ENCODE data around the gene CDH2.

The CDH2 gene

DNA sequence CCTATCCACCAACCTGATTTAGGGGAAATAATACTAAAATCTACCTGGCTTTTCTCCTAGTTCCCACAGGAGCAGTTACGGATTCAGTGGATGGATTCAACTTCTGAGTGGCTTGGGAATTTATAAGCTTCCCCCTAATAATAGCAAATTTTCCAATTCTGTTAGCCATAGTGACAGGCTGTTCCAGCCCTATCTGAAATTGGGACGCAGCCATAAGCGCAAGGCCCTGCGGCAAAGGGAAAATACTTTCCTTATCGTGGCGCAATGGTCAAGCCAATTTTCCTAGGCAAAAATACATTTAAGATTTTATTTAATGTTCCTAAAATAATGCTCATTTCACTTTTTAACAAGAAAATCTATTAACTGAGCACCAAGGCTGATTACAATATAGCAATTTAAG is 49.7 kb downstream of the CDH2 start:
- DNase-seq (ENCODE audit: low read depth) = no peak

DNA sequence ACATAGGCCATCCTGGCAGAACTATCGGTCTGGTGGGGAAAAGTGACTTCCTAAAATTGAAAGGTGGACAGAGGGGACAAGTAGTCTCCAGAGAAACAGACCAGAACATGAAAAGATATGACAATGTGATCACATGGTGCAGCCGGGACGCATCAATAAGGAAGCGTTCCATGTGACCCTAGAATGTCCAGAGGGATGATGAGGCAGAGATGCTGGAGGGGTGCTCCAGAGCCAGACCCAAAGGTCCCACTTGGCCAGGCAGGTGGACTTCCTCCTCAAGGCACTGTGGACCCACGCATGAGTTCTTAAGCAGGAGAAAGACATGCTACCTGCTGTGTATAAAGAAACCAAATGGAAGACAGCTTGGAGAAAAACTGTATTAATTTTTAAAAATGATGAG is 50.2 kb downstream of the CDH2 start:
- DNase-seq (ENCODE audit: low read depth) = no peak

DNA sequence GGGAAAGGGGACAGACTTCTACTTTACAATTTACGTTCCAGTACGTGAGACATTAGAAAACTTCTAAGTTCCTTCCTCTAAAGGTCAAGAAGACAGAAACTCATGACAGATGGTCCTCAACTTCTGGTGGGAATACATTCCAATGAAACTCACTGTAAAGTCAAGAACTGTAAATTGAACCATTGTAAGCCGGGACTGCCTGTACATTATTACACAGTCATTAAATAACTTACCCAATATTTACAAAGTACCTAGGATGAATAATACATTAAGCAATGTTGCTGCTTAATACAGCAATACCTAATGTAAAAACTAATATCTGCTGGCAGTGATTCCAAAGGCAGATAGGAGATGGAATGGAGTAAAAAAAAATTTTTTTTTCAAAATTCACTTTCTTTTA is 51.9 kb downstream of the CDH2 start:
- no peak for DNase-seq (ENCODE audit: low read depth)

DNA sequence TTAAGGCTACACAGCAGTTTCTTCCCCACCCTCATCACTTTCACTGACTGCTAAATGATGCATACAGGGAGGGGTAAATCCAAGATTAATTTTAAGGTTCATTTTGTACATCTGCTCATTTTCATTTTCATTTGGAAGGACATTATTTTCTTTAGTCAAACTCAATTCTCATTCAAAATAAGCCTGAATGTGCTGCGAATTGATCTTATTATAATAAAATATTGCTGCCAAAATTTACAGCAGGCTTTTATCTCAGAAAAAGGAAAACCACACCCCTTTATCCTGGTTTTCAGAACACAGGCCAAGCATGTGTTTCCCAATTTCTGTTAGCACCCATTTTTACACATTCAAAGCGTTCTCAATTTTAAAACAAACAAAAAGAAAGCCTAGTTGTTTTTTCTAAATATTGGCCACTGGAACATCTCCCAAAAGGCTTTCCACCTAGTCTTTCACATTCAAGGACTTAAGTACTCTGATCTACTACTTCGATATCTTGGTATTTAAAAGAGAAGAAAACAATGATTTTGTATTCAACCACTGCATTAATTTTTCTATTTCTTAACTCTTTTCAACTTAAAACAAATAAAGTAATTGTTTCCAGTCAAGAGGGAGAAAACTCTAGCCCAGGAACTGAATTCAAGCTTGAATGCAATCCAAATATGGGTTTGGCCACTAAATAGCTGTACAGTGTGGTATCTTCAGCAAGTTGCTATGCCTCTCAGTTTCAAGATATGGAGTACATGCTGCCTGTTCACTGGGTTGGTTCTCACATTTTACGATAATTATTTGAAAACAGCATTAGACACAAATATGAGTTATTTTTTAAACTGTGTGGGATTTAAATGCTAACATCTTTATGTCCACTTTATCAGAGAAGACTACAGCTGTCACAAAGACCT is 52.5 kb downstream of the CDH2 start:
- DNase-seq (ENCODE audit: low read depth) = no peak

DNA sequence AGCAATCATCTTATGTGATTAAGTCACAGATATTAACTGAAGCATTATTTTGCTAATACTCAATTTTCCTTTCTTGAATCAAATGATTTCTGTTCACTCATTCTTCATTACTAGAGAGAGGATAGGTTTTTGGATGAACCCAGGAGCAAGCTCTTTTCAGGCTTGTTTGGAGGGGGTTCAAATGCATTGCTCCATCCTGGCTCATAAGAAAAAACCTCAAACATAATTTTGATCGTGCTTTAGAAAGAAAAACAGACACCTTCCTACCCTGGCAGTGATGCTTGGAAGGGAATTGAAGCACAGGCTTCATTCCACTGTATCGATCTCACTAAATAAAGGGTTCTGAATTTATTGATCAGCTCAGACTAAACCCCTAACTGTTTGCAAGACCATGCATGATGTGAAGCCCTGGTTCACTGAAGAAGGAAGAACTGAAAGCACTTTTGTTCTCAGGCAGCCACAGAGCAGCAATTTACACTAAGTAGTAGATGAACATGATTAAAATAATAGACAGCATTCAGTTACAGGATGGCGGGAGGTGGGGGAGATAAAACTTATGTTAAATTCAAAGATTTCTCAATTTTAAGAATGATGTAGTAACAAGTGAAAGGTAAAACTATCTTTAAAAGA is 53.4 kb downstream of the CDH2 start:
- DNase-seq (ENCODE audit: low read depth) = no peak

DNA sequence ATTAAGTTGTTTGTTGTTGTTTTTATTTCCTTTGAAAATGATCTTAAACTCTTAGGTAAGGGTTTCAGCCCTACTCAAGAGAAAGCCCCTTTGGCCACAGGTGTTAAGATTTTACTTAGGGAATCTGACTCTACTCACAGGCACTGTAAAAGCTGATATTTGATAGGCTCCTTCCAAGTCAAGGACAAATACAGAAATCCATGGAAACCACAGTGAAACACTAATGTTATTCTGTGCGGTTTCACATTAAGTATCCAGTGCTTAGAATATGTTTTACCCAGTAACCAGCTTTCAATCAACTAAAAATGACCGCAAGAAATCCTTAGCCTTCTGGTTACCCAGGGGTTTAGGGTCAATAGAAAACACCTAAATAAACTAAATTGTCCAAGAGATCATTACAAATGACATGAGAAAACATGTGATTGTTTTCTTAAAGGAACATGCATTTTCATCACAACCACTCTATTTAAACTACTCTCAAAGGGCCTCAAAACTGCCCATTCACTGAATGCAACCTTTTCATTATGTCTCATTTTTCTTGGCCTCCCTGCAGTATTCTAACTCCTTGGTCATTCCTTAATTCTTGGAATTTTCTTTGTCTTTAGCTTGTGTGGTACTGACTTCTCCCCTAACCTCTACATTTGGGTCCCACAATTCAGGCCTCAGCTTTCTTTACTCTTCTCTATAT is 56.0 kb downstream of the CDH2 start:
- DNase-seq (ENCODE audit: low read depth) = no peak

DNA sequence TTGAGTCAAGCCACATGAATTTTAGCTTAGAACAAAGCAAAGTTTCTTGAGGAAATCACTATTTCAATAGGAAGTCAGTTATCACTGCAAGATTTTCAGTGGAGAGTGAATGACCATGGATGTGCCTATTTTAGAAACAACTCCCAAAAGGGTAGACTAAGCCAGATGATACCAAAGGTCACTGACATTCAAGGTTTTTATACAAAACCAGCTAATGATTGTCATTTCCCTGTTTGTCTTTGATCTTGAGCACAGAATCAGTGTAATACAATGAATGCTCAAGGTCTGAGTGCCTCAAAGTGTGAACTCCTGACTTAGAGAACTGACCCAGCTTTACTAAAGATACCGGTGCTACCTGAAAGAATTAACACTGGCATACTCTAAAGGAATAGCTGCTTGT is 60.5 kb downstream of the CDH2 start:
- no peak for DNase-seq (ENCODE audit: low read depth)

DNA sequence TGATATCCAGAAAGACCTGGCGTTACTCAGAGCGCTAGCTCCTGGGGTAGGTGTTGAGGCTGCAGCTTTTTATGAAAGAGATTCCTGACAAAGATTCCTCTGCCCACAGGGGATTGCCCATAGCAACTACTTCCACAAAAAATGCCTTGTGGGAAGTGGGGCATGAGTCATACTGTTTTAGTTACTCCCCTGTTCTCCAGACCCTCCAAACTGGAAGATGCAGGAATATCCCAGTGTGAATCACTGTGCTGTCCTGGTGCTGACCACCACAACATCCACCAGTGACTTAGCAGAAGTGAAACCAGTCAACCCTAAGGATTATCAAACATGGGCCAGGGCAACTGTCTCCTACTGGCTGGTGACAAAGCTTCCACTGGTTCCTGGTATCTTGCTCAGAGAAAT is 61.8 kb downstream of the CDH2 start:
- no peak for DNase-seq (ENCODE audit: low read depth)

DNA sequence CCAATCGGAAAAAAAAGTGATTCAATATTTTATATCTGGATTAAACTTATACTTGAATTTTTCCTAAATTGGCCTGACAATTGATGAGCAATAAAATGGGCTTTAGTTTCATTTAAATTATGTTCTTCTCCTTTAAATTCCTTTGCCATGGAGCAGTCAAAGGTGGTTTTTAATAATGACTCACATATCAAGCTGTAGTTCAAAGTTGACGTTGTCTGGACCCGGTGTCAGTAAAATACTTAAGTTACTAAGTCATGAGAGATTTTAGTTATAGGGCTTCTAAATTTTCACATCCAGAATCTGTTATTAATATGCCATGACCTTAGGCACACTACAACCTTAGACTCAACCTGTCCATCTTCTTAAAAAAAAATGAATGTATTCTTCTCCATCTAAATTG is 62.5 kb downstream of the CDH2 start:
- no peak for DNase-seq (ENCODE audit: low read depth)

DNA sequence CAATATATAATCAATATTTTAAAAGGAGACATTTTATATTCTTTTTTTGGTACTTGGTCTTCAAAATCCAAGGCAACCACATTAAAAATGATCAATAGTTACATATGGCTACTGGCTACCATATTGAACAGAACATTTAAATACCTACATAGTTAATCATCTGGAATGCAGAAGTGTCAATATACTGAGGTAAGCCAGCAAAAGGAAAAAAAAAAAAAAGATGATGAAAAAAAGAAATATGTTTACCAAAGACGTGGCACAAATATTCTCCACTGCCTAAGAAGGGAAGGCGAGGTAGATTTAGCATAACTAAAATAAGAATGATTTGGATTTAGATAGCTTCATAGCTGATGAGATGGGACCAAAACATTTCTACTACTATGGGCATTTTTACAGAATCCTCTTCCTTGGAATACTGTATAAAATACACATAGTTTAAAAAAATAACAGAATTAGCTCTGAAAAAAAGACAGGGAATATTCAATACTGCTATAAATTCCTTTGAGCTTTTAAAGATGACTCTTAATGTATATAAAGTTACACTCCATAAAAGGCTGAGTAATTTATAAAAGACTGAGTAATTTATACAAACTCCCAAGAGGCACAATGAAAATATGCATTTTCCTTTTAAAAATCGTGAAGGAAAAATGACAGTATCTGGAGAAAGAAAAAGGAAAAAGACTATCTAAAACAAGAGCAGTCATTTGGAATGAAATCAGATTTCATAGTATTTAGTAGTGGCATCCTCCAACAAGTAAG is 63.5 kb downstream of the CDH2 start:
- DNase-seq (ENCODE audit: low read depth) = no peak

DNA sequence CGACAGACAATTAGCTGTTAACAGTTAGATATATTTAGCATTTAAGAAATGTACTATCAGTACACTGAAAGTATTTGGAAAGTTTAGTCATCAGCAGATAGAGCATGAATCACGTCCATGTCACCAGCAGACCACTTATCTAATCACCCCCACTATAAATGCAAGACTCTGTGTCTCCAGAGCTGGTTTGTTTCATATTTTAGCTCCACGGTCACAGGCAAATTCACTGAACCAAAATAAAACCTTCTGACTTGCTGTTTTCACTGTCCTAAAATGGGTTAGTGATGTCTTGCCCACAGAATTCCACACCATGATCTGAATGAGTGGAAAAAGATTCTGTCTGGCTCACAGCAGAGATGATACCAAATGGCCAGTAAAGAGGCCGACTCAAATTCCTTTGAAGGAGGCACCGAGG is 64.9 kb downstream of the CDH2 start:
- DNase-seq (ENCODE audit: low read depth) = no peak

DNA sequence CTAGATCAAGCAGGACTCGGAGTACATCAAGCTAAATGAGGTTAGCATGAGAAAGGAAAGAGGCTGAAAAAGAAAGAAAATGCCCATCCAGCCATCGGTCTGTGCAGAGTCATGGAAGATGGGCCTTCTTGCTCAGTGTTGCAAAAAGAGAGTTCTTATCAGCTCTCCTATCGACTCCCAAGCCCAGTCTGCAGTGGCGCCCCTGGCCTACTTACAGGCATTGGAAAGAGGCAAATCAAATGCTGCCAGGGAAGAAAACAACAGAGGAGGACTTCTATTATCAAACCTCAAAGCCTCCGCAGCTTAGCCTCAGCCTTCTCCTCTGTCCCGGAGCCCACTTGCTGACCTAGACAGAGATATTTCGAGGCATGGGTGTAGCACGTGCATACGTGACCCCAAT is 66.0 kb downstream of the CDH2 start:
- no peak for DNase-seq (ENCODE audit: low read depth)

DNA sequence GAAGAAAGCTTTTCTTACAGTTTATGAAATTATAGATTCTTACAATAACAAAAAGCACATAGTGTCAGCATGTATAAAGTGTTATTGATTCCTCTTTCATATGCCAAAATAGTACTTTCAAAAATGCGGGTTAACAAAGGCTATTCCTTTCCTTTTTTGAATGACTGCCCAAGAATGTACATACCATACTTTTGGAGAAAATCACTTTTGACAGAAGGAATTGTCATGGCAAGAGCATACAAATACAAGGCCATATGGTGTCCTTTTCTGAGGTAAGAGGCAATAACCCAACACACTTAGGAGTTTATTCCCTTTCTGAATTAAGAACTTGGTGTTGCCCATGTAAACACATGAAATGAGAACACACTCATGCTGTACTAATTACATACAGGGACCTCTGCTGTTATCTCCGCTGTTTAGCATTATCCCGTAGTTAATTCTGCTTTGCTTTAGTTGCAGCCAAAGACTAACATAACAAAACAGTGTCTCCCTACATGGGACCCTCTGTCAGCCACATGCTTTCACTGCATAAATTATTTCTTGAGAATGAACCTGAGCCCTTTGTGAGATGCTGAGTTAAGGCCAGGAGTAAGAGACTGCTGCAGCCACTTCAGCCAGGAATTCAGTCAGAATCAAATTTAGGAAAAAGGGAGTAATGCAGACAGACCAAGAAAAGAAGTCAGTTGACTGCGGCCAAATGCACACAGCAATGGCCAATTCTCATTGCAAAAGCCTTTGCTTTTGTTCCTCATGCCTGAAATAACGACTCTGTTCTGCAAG is 67.0 kb downstream of the CDH2 start:
- DNase-seq (ENCODE audit: low read depth) = no peak

DNA sequence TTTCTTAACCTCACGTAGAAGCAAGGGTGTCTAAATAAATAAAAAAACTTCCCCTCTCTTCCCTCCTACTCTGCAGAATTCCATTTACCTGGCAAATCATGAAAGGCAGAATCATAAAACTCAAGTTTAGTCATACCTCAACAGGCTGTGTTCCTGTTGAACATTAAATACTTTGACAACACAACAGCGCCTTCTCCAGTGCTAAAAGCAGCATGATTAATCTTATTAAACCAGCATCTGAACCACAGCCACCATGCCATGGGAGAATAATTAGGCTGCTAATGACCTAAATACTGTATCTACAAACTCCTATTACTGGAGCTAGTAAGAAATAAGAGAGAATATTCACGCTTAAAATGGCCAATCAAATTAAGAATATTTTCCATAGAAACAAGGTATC is 68.1 kb downstream of the CDH2 start:
- no peak for DNase-seq (ENCODE audit: low read depth)

DNA sequence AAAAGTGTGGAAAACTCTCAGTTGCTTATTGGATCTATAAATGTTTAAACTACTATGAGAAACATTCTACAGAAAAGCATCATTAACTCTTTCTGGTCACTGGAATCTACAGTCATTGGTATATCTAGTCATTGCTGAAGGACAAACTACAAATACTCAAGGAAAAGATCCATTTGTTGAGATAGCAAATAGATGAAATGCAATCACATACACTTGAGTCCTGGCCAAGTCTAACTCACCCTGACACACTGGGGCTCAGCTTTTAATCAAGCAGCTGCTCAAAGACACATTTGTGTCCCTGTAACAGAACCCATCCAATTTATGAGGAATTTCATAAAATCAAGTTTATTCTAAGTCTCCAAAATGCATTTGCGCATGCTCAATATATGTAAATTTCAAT is 68.7 kb downstream of the CDH2 start:
- no peak for DNase-seq (ENCODE audit: low read depth)

DNA sequence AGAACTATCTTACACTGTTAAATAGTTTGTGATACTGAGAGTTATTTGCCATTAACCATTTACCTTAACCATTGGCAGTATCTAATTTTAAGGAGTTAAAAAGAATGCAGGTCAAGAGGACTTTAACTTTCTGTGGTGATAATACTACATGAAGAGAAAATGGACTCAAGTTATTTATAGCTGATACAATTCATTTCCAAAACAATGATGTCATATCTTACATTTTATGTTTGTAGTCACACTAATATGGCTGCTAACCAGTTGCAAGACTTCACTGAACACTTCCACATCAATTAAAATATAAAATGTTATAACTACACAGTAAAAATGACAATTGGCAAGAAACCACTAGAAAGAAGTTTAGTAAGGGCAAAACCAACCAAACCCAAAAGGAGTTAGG is 77.7 kb downstream of the CDH2 start:
- DNase-seq (ENCODE audit: low read depth) = no peak

DNA sequence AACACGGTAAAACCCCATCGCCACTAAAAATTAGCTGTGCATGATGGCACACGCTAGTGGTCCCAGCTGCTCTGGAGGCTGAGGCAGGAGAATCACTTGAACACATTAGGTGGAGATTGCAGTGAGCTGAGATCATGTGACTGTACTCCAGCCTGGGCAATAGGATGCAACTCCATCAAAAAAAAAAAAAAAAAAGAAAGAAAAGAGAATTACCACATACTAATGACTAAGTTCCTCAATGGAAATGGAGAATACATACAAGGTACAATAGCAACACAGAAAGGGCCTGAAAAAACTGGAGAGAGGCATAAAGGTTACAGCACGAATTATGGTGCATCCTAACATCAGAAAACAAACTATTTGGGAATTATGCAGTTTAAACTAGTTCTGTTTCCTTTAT is 81.3 kb downstream of the CDH2 start:
- no peak for DNase-seq (ENCODE audit: low read depth)

DNA sequence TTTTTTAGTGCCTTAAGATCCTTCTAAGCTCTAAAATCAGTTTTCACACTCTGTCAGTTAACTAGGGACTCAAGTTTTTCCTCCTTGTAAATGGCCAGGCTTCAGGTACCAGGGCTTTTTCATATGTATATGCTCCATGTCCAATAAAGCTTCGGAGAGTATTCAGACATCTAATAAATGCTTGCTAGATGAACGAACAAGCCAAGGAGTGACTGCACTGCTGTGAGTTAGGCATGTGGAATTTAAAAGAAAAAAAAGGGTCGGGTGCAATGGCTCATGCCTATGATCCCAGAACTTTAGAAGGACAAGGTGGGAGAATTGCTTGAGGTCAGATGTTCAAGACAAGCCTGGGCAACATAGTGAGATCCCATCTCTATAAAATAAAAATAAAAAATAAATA is 81.9 kb downstream of the CDH2 start:
- no peak for DNase-seq (ENCODE audit: low read depth)

DNA sequence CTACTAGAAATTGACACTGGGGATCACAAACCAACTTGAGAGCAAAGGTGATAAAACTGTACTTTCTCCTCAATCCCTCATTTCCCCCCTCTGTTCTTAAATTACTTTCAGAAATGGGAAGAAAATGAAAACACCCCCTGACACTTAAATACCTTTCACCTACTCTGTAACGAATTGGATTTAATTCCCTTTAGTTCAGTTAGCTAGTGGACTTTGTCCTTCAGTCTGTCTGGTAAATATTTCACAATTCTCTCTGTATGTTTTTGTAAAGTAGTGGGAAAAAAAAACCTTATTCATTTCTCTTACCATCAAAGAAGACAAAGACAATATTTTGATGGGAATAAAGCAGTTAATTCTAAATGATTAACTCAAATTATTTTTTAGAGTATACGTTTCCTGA is 85.7 kb downstream of the CDH2 start:
- DNase-seq (ENCODE audit: low read depth) = no peak

DNA sequence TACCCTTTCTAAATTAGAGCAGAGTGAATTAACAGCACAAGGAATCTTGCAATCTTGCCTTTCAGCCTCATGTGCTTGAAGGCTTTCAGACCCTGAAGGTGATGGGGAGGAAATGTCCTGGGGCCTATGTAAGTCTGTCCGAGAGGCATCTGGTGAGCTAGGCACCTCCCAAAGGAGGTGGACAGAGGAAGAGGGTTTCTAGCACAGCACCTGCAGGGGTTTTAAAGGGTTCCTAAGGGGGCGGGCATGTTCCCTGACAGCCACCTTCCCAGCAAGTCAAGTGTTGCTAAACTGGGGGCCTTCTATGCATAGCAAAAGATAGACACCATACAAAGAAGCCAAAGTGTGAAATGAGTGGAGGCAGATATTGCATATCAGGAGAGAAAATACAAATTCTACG is 88.5 kb downstream of the CDH2 start:
- no peak for DNase-seq (ENCODE audit: low read depth)

DNA sequence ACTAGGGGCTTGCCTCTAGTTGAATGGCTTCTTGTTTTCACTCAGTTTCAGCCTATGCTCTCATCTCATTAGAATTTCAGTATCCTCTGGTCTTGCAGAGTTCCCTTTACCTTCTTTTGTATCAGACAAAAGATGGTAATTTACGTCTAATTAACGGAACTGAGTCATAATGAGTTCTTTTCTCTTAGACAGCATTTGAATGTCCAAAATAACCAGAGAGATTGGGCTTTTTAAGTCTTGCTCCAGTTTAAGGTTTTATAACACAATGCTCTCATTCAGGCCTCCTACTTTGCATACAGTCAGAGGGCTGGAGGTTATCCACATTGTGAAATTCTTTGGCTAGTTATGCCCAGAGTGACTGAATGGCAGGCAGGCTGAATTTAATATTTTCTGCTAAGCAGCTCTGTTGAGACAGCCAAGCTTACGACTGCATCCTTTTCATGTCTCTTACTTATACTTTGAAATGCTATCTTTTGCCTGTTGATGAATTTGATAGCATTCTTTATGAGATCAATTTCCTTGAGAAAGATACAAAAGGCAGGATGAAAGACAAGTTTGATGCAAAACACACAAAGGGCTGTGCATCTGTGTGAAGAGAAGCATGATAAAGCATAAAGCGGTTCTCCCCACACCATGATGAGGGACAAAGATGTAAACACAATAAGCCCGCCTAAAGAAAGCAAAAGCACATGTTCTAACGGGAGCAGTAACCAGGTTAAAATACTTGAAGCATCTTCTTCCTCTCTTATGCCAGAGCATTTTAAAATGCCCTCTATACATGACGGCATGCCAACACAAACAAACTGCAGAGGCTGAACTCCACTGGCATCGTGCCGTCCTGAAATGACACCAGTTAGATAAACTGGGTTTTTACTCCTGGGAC is 90.0 kb downstream of the CDH2 start:
- no peak for DNase-seq (ENCODE audit: low read depth)
